ENCODE data around the gene PCCA. TPM values are rescaled to one million over a fixed set of nuclear protein-coding genes. Genes with fewer than 3 reads are reported as not detected.
"Not testable (repeated sequence)": the region's sequence is repeated elsewhere in the genome, so short reads cannot be mapped to it uniquely, and the experiment has no call there.

PCCA gene
- total and polyA plus RNA-seq, 2 experiments from 2014 or later = 29.8 to 59.2 TPM

GRCh38 chr13:100146534-100146933, 57.6 kb downstream of the PCCA start:
- Histone ChIP-seq H3K27ac (no peak overlapping the region), H3K9me3 (ENCODE audit: low read depth) (no peaks in the 10 kb centered on the region), H3K4me3 (no peak overlapping the region), H3K36me3 (no peaks in the 10 kb centered on the region), H3K4me1 (ENCODE audit: low read depth) (no peaks in the 10 kb centered on the region), H3K27me3 (no peaks in the 10 kb centered on the region)
- no peak for DNase-seq (ENCODE audit: low read depth in 1 of 2, low spot score in 1 of 2)
- TF ChIP-seq CTCF (IDR thresholded peaks at IDR 0.05; ENCODE audit: low read depth, low read length) = no peak

- no peak for TF ChIP-seq CTCF (IDR thresholded peaks at IDR 0.05; ENCODE audit: low read depth, low read length)
- no peaks in the 10 kb centered on the region for H3K36me3 ChIP-seq
- no peaks in the 10 kb centered on the region for H3K9me3 ChIP-seq (ENCODE audit: low read depth)
- H3K4me3 ChIP-seq = no peak overlapping the region
- H3K27ac ChIP-seq = no peak overlapping the region
- H3K4me1 ChIP-seq (ENCODE audit: low read depth) = no peaks in the 10 kb centered on the region
- DNase-seq (ENCODE audit: low read depth in 1 of 2, low spot score in 1 of 2) = no peak
- no peaks in the 10 kb centered on the region for H3K27me3 ChIP-seq
These were observed 58.9 kb downstream of the PCCA start for GRCh38 chr13:100147825-100148224.

- H3K27ac ChIP-seq = no peak overlapping the region
- TF ChIP-seq CTCF (IDR thresholded peaks at IDR 0.05; ENCODE audit: low read depth, low read length) = no peak
These were observed 59.5 kb downstream of the PCCA start for GRCh38 chr13:100148422-100148821.

GRCh38 chr13:100149389-100149788, 60.5 kb downstream of the PCCA start:
- no peaks in the 10 kb centered on the region for H3K4me1 ChIP-seq (ENCODE audit: low read depth)
- DNase-seq (ENCODE audit: low read depth in 1 of 2, low spot score in 1 of 2) = no peak

More at GRCh38 chr13:100148422-100148821, 59.5 kb downstream of the PCCA start:
- Histone ChIP-seq H3K4me1 (ENCODE audit: low read depth) (no peaks in the 10 kb centered on the region), H3K4me3 (no peak overlapping the region), H3K9me3 (ENCODE audit: low read depth) (no peaks in the 10 kb centered on the region), H3K27me3 (no peaks in the 10 kb centered on the region), H3K36me3 (no peaks in the 10 kb centered on the region)
- no peak for DNase-seq (ENCODE audit: low read depth in 1 of 2, low spot score in 1 of 2)

GRCh38 chr13:100150711-100151110, 61.8 kb downstream of the PCCA start:
- not testable (repeated sequence) for H3K4me3 ChIP-seq; H3K27ac ChIP-seq; H3K9me3 ChIP-seq (ENCODE audit: low read depth); DNase-seq (ENCODE audit: low read depth in 1 of 2, low spot score in 1 of 2); H3K36me3 ChIP-seq; H3K4me1 ChIP-seq (ENCODE audit: low read depth); H3K27me3 ChIP-seq

More at GRCh38 chr13:100149389-100149788, 60.5 kb downstream of the PCCA start:
- Histone ChIP-seq H3K9me3 (ENCODE audit: low read depth) (no peaks in the 10 kb centered on the region), H3K4me3 (no peak overlapping the region), H3K27ac (no peak overlapping the region), H3K27me3 (no peaks in the 10 kb centered on the region), H3K36me3 (no peaks in the 10 kb centered on the region)
- TF ChIP-seq CTCF (IDR thresholded peaks at IDR 0.05; ENCODE audit: low read depth, low read length) = no peak

GRCh38 chr13:100154842-100155416, 66.0 kb downstream of the PCCA start:
- Histone ChIP-seq H3K4me3 (no peak overlapping the region), H3K9me3 (ENCODE audit: low read depth) (no peaks in the 10 kb centered on the region), H3K27me3 (no peaks in the 10 kb centered on the region), H3K27ac (no peak overlapping the region), H3K4me1 (ENCODE audit: low read depth) (no peaks in the 10 kb centered on the region), H3K36me3 (peaks cover 18% of the 10 kb centered on the region)
- no peak for TF ChIP-seq CTCF (IDR thresholded peaks at IDR 0.05; ENCODE audit: low read depth, low read length)
- DNase-seq (ENCODE audit: low read depth in 1 of 2, low spot score in 1 of 2) = no peak

Data from cardiac muscle cell (in vitro differentiated cells and primary cell).